Nephron progenitor cell (in vitro differentiated cells): ENCODE results near the gene PLCB4.

Experiments used
- DNase-seq: peaks from one replicate; pipeline ENCODE4 v3.0.0; 2021
- H3K27ac Mint-ChIP-seq: 2 replicates; pipeline ENCODE4 v1.8.0; 2021; ENCODE audit warnings: mild to moderate bottlenecking, moderate library complexity, mixed read lengths
- H3K27me3 Mint-ChIP-seq: 2 replicates; pipeline ENCODE4 v1.8.0; 2021; ENCODE audit warnings: mild to moderate bottlenecking, low read depth, mixed read lengths; ENCODE audit not compliant: poor library complexity
- H3K36me3 Mint-ChIP-seq: 2 replicates; pipeline ENCODE4 v1.8.0; 2021; ENCODE audit warnings: low read depth, mixed read lengths
- H3K4me1 Mint-ChIP-seq: 2 replicates; pipeline ENCODE4 v1.8.0; 2021; ENCODE audit warnings: mixed read lengths
- H3K4me3 Mint-ChIP-seq: 2 replicates; pipeline ENCODE4 v1.8.0; 2021; ENCODE audit warnings: mild to moderate bottlenecking, moderate library complexity, mixed read lengths
- H3K9me3 Mint-ChIP-seq: 2 replicates; pipeline ENCODE4 v1.8.0; 2021; ENCODE audit warnings: mild to moderate bottlenecking, moderate library complexity, mixed read lengths
- TF ChIP-seq, protein P1 (sequence below): fragments of 200-600 bp; sonication (generic); IDR thresholded peaks from 2 replicates; pipeline ENCODE4 v1.5.0; 2021; ENCODE audit warnings: antibody characterized with exemption

The PLCB4 gene

GRCh38 chr20:9503526-9504245, 434.8 kb downstream of the PLCB4 start:
- H3K36me3 Mint-ChIP-seq: no peaks in the 10 kb centered on the region
- H3K27ac Mint-ChIP-seq: no peak overlapping the region
- peaks cover 61% of the 10 kb centered on the region for H3K27me3 Mint-ChIP-seq
- H3K4me1 Mint-ChIP-seq: no peaks in the 10 kb centered on the region
- no peak overlapping the region for H3K4me3 Mint-ChIP-seq
- DNase-seq: no peak
- TF ChIP-seq, protein P1, sequence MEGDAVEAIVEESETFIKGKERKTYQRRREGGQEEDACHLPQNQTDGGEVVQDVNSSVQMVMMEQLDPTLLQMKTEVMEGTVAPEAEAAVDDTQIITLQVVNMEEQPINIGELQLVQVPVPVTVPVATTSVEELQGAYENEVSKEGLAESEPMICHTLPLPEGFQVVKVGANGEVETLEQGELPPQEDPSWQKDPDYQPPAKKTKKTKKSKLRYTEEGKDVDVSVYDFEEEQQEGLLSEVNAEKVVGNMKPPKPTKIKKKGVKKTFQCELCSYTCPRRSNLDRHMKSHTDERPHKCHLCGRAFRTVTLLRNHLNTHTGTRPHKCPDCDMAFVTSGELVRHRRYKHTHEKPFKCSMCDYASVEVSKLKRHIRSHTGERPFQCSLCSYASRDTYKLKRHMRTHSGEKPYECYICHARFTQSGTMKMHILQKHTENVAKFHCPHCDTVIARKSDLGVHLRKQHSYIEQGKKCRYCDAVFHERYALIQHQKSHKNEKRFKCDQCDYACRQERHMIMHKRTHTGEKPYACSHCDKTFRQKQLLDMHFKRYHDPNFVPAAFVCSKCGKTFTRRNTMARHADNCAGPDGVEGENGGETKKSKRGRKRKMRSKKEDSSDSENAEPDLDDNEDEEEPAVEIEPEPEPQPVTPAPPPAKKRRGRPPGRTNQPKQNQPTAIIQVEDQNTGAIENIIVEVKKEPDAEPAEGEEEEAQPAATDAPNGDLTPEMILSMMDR: no peak
- no peaks in the 10 kb centered on the region for H3K9me3 Mint-ChIP-seq

GRCh38 chr20:9506280-9506821, 437.5 kb downstream of the PLCB4 start:
- DNase-seq: peak; percentile 12
- peaks cover 7% of the 10 kb centered on the region for H3K4me1 Mint-ChIP-seq
- TF ChIP-seq, protein P1: no peak
- H3K36me3 Mint-ChIP-seq: no peaks in the 10 kb centered on the region
- no peaks in the 10 kb centered on the region for H3K9me3 Mint-ChIP-seq
- H3K27ac Mint-ChIP-seq: no peak overlapping the region
- H3K27me3 Mint-ChIP-seq: peaks cover 86% of the 10 kb centered on the region
- H3K4me3 Mint-ChIP-seq: no peak overlapping the region

- H3K9me3 Mint-ChIP-seq: no peaks in the 10 kb centered on the region
- no peak overlapping the region for H3K27ac Mint-ChIP-seq
- DNase-seq: peak; percentile 55
- H3K36me3 Mint-ChIP-seq: no peaks in the 10 kb centered on the region
- H3K4me3 Mint-ChIP-seq: peak overlapping the region; percentile 49
- H3K4me1 Mint-ChIP-seq: peaks cover 7% of the 10 kb centered on the region
- TF ChIP-seq, protein P1: no peak
- peaks cover 91% of the 10 kb centered on the region for H3K27me3 Mint-ChIP-seq
Measured at GRCh38 chr20:9506964-9507369, 438.1 kb downstream of the PLCB4 start.

DNA sequence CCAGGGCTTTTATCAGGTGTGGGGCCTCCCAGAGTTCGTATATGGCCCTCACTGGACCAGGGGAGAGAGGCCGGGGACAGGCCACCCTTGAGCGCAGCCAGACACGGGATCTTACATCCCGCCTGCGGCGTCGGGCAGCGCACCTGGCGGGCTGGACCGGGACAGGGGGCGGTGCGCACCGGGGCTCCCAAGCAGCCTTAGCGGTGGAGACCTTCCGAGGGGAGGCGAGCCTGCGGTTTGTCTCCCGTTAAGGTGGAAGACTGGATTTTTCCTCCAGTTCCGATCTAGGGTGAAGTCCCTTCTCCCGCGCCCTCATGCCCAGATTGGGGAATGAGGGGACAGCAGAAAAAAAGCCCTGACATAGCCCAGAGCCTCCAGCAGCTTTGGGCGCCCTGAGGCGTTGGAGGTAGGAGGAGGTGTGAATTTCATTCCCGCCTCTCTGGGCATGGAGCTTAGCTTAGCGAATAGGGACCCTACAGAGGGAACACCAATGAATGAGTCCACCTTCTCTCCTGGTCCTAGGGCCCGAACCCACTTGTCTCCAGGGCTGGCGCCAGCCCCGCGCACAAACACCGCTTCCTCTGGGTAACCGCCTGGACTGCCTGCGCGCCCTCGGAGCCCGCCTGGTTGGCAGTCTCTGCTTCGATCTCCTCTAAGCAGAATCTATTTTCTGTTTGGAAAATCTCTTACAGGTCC, 438.8 kb downstream of the PLCB4 start:
- Mint-ChIP-seq H3K27ac (no peak overlapping the region), H3K4me3 (peak overlapping the region; percentile 62), H3K36me3 (no peaks in the 10 kb centered on the region), H3K27me3 (peaks cover 91% of the 10 kb centered on the region), H3K4me1 (peaks cover 7% of the 10 kb centered on the region), H3K9me3 (no peaks in the 10 kb centered on the region)
- TF ChIP-seq, protein P1: no peak
- DNase-seq: no peak

GRCh38 chr20:9508240-9508661, 439.4 kb downstream of the PLCB4 start:
- peaks cover 7% of the 10 kb centered on the region for H3K4me1 Mint-ChIP-seq
- peak; percentile 19 for DNase-seq
- H3K4me3 Mint-ChIP-seq: peak overlapping the region; percentile 62
- no peaks in the 10 kb centered on the region for H3K36me3 Mint-ChIP-seq
- H3K27me3 Mint-ChIP-seq: peaks cover 93% of the 10 kb centered on the region
- no peak overlapping the region for H3K27ac Mint-ChIP-seq
- no peaks in the 10 kb centered on the region for H3K9me3 Mint-ChIP-seq
- TF ChIP-seq, protein P1: no peak
